GM19240 (cell line): ENCODE data around the gene UCN2.

Source experiments
- DNase-seq: peaks from one replicate; pipeline ENCODE4 v3.0.0; 2011; ENCODE audit warnings: low spot score; ENCODE audit not compliant: insufficient read length

Gene UCN2

GRCh38 chr3:48591886-48592518 lies 28.4 kb upstream of the UCN2 start:
- DNase-seq: no peak

- no peak for DNase-seq
These were observed 27.9 kb upstream of the UCN2 start for GRCh38 chr3:48591436-48591835.

- DNase-seq: no peak
These were observed 24.6 kb upstream of the UCN2 start for GRCh38 chr3:48588230-48588629.

GRCh38 chr3:48587686-48588085 lies 24.1 kb upstream of the UCN2 start:
- DNase-seq: no peak

- DNase-seq: no peak
These were observed 21.8 kb upstream of the UCN2 start for GRCh38 chr3:48585411-48585810.

- DNase-seq: no peak
These were observed 21.3 kb upstream of the UCN2 start for GRCh38 chr3:48584836-48585235.

GRCh38 chr3:48581621-48582481 lies 18.3 kb upstream of the UCN2 start:
- no peak for DNase-seq

GRCh38 chr3:48576647-48577046 lies 13.1 kb upstream of the UCN2 start:
- no peak for DNase-seq

GRCh38 chr3:48575366-48575765 lies 11.8 kb upstream of the UCN2 start:
- DNase-seq: no peak

- no peak for DNase-seq
These were observed 10.5 kb upstream of the UCN2 start for GRCh38 chr3:48573973-48574585.

GRCh38 chr3:48572517-48572916 lies 8.9 kb upstream of the UCN2 start:
- DNase-seq: no peak

GRCh38 chr3:48571938-48572337 lies 8.4 kb upstream of the UCN2 start:
- DNase-seq: no peak

GRCh38 chr3:48569808-48570450 lies 6.3 kb upstream of the UCN2 start:
- no peak for DNase-seq

- DNase-seq: no peak
These were observed 5.8 kb upstream of the UCN2 start for GRCh38 chr3:48569400-48569799.

- DNase-seq: no peak
These were observed 4.9 kb upstream of the UCN2 start for GRCh38 chr3:48568476-48568875.

- no peak for DNase-seq
These were observed 3.9 kb upstream of the UCN2 start for GRCh38 chr3:48567500-48567899.

- no peak for DNase-seq
These were observed 3.5 kb upstream of the UCN2 start for GRCh38 chr3:48567090-48567489.

- no peak for DNase-seq
These were observed 2.8 kb upstream of the UCN2 start for GRCh38 chr3:48566401-48566760.

GRCh38 chr3:48565591-48566400 lies 2.2 kb upstream of the UCN2 start:
- DNase-seq: no peak

GRCh38 chr3:48565186-48565585 lies 1.6 kb upstream of the UCN2 start:
- no peak for DNase-seq

- DNase-seq: no peak
These were observed 1.1 kb upstream of the UCN2 start for GRCh38 chr3:48564667-48565066.
